K562 (cell line): ENCODE data around the gene SHMT1. TPM values are rescaled to one million over a fixed set of nuclear protein-coding genes. Genes with fewer than 3 reads are reported as not detected.

Source experiments
- ATAC-seq: fragments of 200-7000 bp; cut with Tn5 transposase; 3 replicates; pipeline ENCODE4 v1.9.1; 2020; ENCODE audit warnings: moderate library complexity
- BruUV-seq: library from RNA; stranded (reverse); fragments of 400-500 nt; replicated peaks from 2 replicates; lab custom pipeline; 2021; lab: Mats Ljungman, UMichigan
- CTCF ChIA-PET: fragments of 300-600 bp; formaldehyde crosslinking; extraction: SDS; loops from one replicate; lab custom pipeline; 2021; ENCODE audit warnings: low intra/inter-chr PET ratio; lab: Yijun Ruan, JAX
- POLR2A ChIA-PET: fragments of 300-600, 350-650 bp; sonication (Branson Sonifier 250); formaldehyde crosslinking; extraction: SDS; loops from one replicate; lab custom pipeline; 2021; ENCODE audit warnings: antibody characterized with exemption, inconsistent platforms; lab: Yijun Ruan, JAX
- DNase-seq, 4 experiments: peaks; one replicate each; pipeline versions ENCODE4 v3.0.0 to v3.0.0-alpha.2; 2011 to 2018; ENCODE audit warnings: low spot score in 3 of 4, mixed read lengths in 3 of 4; ENCODE audit errors: extremely low read depth in 1 of 4
- FAIRE-seq: peaks from 2 replicates; lab custom pipeline; 2011; peaks lifted over from hg19 to GRCh38; lab: Jason Lieb, UNC
- H2AFZ ChIP-seq: 2 replicates; pipeline ENCODE4 v1.6.0; 2011; ENCODE audit warnings: low read depth, low read length, control low read depth, inconsistent platforms
- H3K27ac ChIP-seq: fragments of 200-600 bp; 3 replicates; pipeline ENCODE4 v1.8.0; 2011; ENCODE audit warnings: low read depth, mild to moderate bottlenecking, control low read depth, inconsistent platforms, low read length, moderate library complexity, mixed read lengths; ENCODE audit errors: extremely low read depth
- H3K27me3 ChIP-seq, 2 experiments: fragments of 300-600 bp in 1 of 2; 2 replicates in 1 of 2; 3 replicates in 1 of 2; pipeline versions ENCODE4 v1.6.0 to v1.8.0; 2011; ENCODE audit warnings: inconsistent platforms in 2 of 2, low read length in 2 of 2, mild to moderate bottlenecking in 1 of 2, mixed read lengths in 1 of 2, moderate library complexity in 1 of 2; ENCODE audit not compliant: control insufficient read depth in 2 of 2, insufficient read depth in 2 of 2
- H3K36me3 ChIP-seq: fragments of 300-600 bp; 3 replicates; pipeline ENCODE4 v1.8.0; 2011; ENCODE audit warnings: mild to moderate bottlenecking, low read length, inconsistent platforms; ENCODE audit not compliant: control insufficient read depth, insufficient read depth
- H3K4me1 ChIP-seq, 2 experiments: fragments of 200-600 bp in 1 of 2; replicated peaks in 1 of 2; 2 replicates in 1 of 2; 3 replicates in 1 of 2; pipeline versions ENCODE4 v1.5.1 to v1.8.0; 2011; ENCODE audit warnings: inconsistent platforms in 2 of 2, low read length in 2 of 2, mild to moderate bottlenecking in 1 of 2, mixed read lengths in 1 of 2, moderate library complexity in 1 of 2; ENCODE audit not compliant: control insufficient read depth in 2 of 2, insufficient read depth in 2 of 2
- H3K4me2 ChIP-seq: 2 replicates; pipeline ENCODE4 v1.6.1; 2011; ENCODE audit warnings: low read length, control low read depth, inconsistent platforms, mixed read lengths; ENCODE audit not compliant: insufficient read depth
- H3K4me3 ChIP-seq: fragments of 200-600 bp; sonication (generic), shearing (Covaris generic); 2 replicates; pipeline ENCODE4 v1.5.1; 2016; ENCODE audit warnings: control low read depth, inconsistent platforms
- H3K79me2 ChIP-seq: fragments of 200-600 bp; 3 replicates; pipeline ENCODE4 v1.8.0; 2011; ENCODE audit warnings: low read length, inconsistent platforms; ENCODE audit not compliant: control insufficient read depth, insufficient read depth
- H3K9ac ChIP-seq, 2 experiments: 2 replicates each; pipeline versions ENCODE4 v1.6.0 to v1.6.1; 2011; ENCODE audit warnings: low read depth in 2 of 2, low read length in 2 of 2, control low read depth in 1 of 2, inconsistent platforms in 1 of 2, mild to moderate bottlenecking in 1 of 2, mixed read lengths in 1 of 2; ENCODE audit not compliant: insufficient read depth in 1 of 2
- H3K9me1 ChIP-seq: one replicate; pipeline ENCODE4 v1.6.0; 2011; ENCODE audit warnings: inconsistent platforms, mild to moderate bottlenecking, low read length, moderate library complexity; ENCODE audit not compliant: control insufficient read depth, insufficient read depth
- H3K9me3 ChIP-seq: replicated peaks from 2 replicates; pipeline ENCODE4 v1.5.1; 2011; ENCODE audit warnings: low read depth, low read length, inconsistent platforms; ENCODE audit not compliant: control insufficient read depth, insufficient read depth
- H4K20me1 ChIP-seq: replicated peaks from 2 replicates; pipeline ENCODE4 v1.6.1; 2011; ENCODE audit warnings: low read length, inconsistent platforms, mixed read lengths; ENCODE audit not compliant: control insufficient read depth, insufficient read depth
- CTCF ChIP-seq, 3 experiments: IDR thresholded peaks in 2 of 3; conservative IDR thresholded peaks in 1 of 3; 2 replicates each; pipeline ENCODE4 v1.5.1; 2011 to 2012; ENCODE audit warnings: low read length in 3 of 3, mild to moderate bottlenecking in 3 of 3, control low read depth in 2 of 3, improper control_type of control experiment in 1 of 3, inconsistent platforms in 1 of 3, low read depth in 1 of 3, mixed read lengths in 1 of 3, moderate library complexity in 1 of 3; ENCODE audit not compliant: insufficient read depth in 2 of 3
- MCM7 ChIP-seq, 2 experiments: fragments of 450-650 bp; IDR thresholded peaks; 2 replicates each; pipeline ENCODE4 v1.6.1; 2016 to 2018
- WGBS: fragments of 100-300 bp; shearing (Covaris generic); methylation state at CpG from one replicate; pipeline ENCODE4 v1.1.6; 2016; ENCODE audit warnings: low coverage, mixed read lengths; ENCODE audit not compliant: insufficient coverage; ENCODE audit errors: missing lambda C conversion rate; 5-methylcytosine and 5-hydroxymethylcytosine counted together
- in situ Hi-C: fragments of 300-500 bp; cut with MboI; formaldehyde crosslinking; loops from 4 replicates; pipeline ENCODE4 v1.15.0; 2018; ENCODE audit warnings: inconsistent platforms, mixed read lengths
- intact Hi-C: fragments of 100-400 bp; cut with micrococcal nuclease; formaldehyde crosslinking; loops from 2 replicates; pipeline ENCODE4 v1.14.2; 2022
- polyA plus RNA-seq, 8 experiments: library from polyadenylated mRNA; depleted of rRNA in 4 of 8; stranded (reverse) in 5 of 8; unstranded in 3 of 8; fragments of >200 nt; fragmentation: Nextera tagmentation in 2 of 8; fragmentation: Illumina TruSeq in 1 of 8; extraction: Ambion mirVana in 2 of 8; extraction: Trizol in 1 of 8; gene quantifications; 2 replicates each; pipeline versions ENCODE4 v1.2.1 to v1.2.3, GENCODE V29; 2011 to 2014; ENCODE audit warnings: inconsistent platforms in 1 of 8, missing spikeins in 1 of 8
- total RNA-seq, 7 experiments: library from RNA; depleted of rRNA in 6 of 7; stranded (reverse); fragments of >200 nt in 6 of 7; fragmentation: Illumina TruSeq in 2 of 7; extraction: Trizol in 2 of 7; gene quantifications; 2 replicates each; pipeline versions ENCODE4 v1.2.1 to v1.2.3, GENCODE V29; 2011 to 2021; ENCODE audit warnings: low replicate concordance in 1 of 7
- TF ChIP-seq, protein P1 (sequence below): sonication (generic); formaldehyde crosslinking; IDR thresholded peaks from 2 replicates; pipeline ENCODE4 v1.8.0; 2022; ENCODE audit warnings: mild to moderate bottlenecking, low read depth, missing genetic modification reagents

The SHMT1 gene
- total and polyA plus RNA-seq, 9 of the 15 experiments (the other 6 are each of a cell fraction or from before 2014, with no cell fraction given): 3.3 to 31.2 (median 23.3) TPM

GRCh38 chr17:18320301-18320700 is 43.0 kb downstream of the SHMT1 start:
- BruUV-seq: no TSS peak
- intact Hi-C loops (loop anchor here (10.0 kb wide), 1 partner anchor 176 kb away; no protein-coding TSS in a partner anchor), in situ Hi-C loops (no loop called here)
- peaks cover 48% of the 10 kb centered on the region; the same call in 2 of the 3 replicates for H3K36me3 ChIP-seq
- no peaks in the 10 kb centered on the region for H3K9me3 ChIP-seq
- no peak for ATAC-seq
- H3K27me3 ChIP-seq: no peaks in the 10 kb centered on the region
- FAIRE-seq: no peak
- DNase-seq: no peak
- H3K4me1 ChIP-seq: peaks cover 23 to 26% of the 10 kb centered on the region in 2 experiments
- no peak overlapping the region for H2AFZ ChIP-seq
- ChIA-PET POLR2A (interaction anchor here (0.6 to 1.6 kb wide), 3 partner anchors 8 to 429 kb away, joined by 3 to 7 read pairs (median 3); no protein-coding TSS in a partner anchor), CTCF (no interaction called here)
- TF ChIP-seq MCM7 (IDR thresholded peaks at IDR 0.05): no peak
- H3K4me2 ChIP-seq: no peak overlapping the region
- WGBS: 77% methylated on average over 5 of the region's 7 CpGs
- peaks cover 8% of the 10 kb centered on the region for H4K20me1 ChIP-seq
- no peak overlapping the region for H3K27ac ChIP-seq
- peak overlapping the region in 1 of 2 experiments; percentile 64; a peak in 2 of 4 replicates for H3K9ac ChIP-seq
- H3K9me1 ChIP-seq: peaks cover 3% of the 10 kb centered on the region
- H3K4me3 ChIP-seq: no peak overlapping the region
- peaks cover 36% of the 10 kb centered on the region for H3K79me2 ChIP-seq

GRCh38 chr17:18319604-18320256 is 43.6 kb downstream of the SHMT1 start:
- CTCF ChIA-PET: interaction anchor here (0.5 kb wide), 1 partner anchor 368 kb away, joined by 3 read pairs; no protein-coding TSS in a partner anchor
- intact Hi-C loops (loop anchor here (5.0 to 10.0 kb wide), 2 partner anchors 72 to 175 kb away; no protein-coding TSS in a partner anchor), in situ Hi-C loops (no loop called here)
- H3K4me1 ChIP-seq: peaks cover 23 to 26% of the 10 kb centered on the region in 2 experiments
- no peak overlapping the region for H3K27ac ChIP-seq
- DNase-seq (peak in 1 of 4 experiments; percentile 55), ATAC-seq (peak; percentile 58), FAIRE-seq (peak; percentile 76)
- 48% methylated on average over 11 of the region's 13 CpGs for WGBS
- H3K36me3 ChIP-seq: peaks cover 45% of the 10 kb centered on the region; the same call in 2 of the 3 replicates
- H3K79me2 ChIP-seq: peaks cover 38% of the 10 kb centered on the region
- no TSS peak for BruUV-seq
- H3K9me3 ChIP-seq: no peaks in the 10 kb centered on the region
- H3K9ac ChIP-seq: peak overlapping the region in 1 of 2 experiments; percentile 64; a peak in 2 of 4 replicates
- no peak overlapping the region for H2AFZ ChIP-seq
- H3K9me1 ChIP-seq: peaks cover 3% of the 10 kb centered on the region
- H3K4me3 ChIP-seq: no peak overlapping the region
- H4K20me1 ChIP-seq: peaks cover 8% of the 10 kb centered on the region
- POLR2A ChIA-PET: interaction anchor here (0.6 to 1.6 kb wide), 2 partner anchors 9 to 17 kb away, joined by 3 to 7 read pairs; no protein-coding TSS in a partner anchor
- no peak overlapping the region for H3K4me2 ChIP-seq
- no peaks in the 10 kb centered on the region for H3K27me3 ChIP-seq
- TF ChIP-seq, protein P1, sequence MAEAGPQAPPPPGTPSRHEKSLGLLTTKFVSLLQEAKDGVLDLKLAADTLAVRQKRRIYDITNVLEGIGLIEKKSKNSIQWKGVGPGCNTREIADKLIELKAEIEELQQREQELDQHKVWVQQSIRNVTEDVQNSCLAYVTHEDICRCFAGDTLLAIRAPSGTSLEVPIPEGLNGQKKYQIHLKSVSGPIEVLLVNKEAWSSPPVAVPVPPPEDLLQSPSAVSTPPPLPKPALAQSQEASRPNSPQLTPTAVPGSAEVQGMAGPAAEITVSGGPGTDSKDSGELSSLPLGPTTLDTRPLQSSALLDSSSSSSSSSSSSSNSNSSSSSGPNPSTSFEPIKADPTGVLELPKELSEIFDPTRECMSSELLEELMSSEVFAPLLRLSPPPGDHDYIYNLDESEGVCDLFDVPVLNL (CRISPR knock-in tag): no peak
- peak; percentile 46 to 56 (median 49); a peak in 5 of 6 replicates for TF ChIP-seq CTCF (IDR thresholded peaks at IDR 0.05 in 2 of 3, conservative IDR thresholded peaks at IDR 0.05 in 1 of 3; ENCODE audit: insufficient read depth in 2 of 3, low read depth in 1 of 3, low read length in 3 of 3)
